GM18505 (cell line): Measurements from ENCODE around the gene DAB2.
"Not testable (repeated sequence)": the region's sequence is repeated elsewhere in the genome, so short reads cannot be mapped to it uniquely, and the experiment has no call there.

Experiments used
- ATAC-seq: cut with Tn5 transposase; IDR thresholded peaks from one replicate; pipeline ENCODE4 v1.9.1; 2021; ENCODE audit not compliant: unreplicated experiment
- POLR2A ChIP-seq: IDR thresholded peaks from 4 replicates; pipeline ENCODE4 v1.6.1; 2011; ENCODE audit warnings: borderline replicate concordance; ENCODE audit not compliant: insufficient read depth, insufficient read length; ENCODE audit errors: extremely low read depth

Gene DAB2

GRCh38 chr5:39353717-39354399, 70.9 kb downstream of the DAB2 start:
- no peak for ATAC-seq
- TF ChIP-seq POLR2A, result no peak

- no peak for TF ChIP-seq POLR2A
- ATAC-seq, result no peak
Measured at GRCh38 chr5:39352951-39353350, 71.8 kb downstream of the DAB2 start.

- ATAC-seq, result no peak
- no peak for TF ChIP-seq POLR2A
Measured at GRCh38 chr5:39352170-39352569, 72.6 kb downstream of the DAB2 start.

GRCh38 chr5:39349484-39349883, 75.3 kb downstream of the DAB2 start:
- no peak for TF ChIP-seq POLR2A
- ATAC-seq, result no peak

GRCh38 chr5:39342460-39342859, 82.3 kb downstream of the DAB2 start:
- no peak for ATAC-seq
- no peak for TF ChIP-seq POLR2A

GRCh38 chr5:39341896-39342295, 82.9 kb downstream of the DAB2 start:
- no peak for TF ChIP-seq POLR2A
- ATAC-seq, result no peak

- no peak for ATAC-seq
- TF ChIP-seq POLR2A, result no peak
Measured at GRCh38 chr5:39340506-39340905, 84.3 kb downstream of the DAB2 start.

GRCh38 chr5:39337252-39337915, 87.4 kb downstream of the DAB2 start:
- ATAC-seq, result no peak
- TF ChIP-seq POLR2A, result no peak

GRCh38 chr5:39334296-39334695, 90.5 kb downstream of the DAB2 start:
- ATAC-seq, result not testable (repeated sequence)

GRCh38 chr5:39333104-39333503, 91.7 kb downstream of the DAB2 start:
- no peak for TF ChIP-seq POLR2A
- ATAC-seq, result no peak

GRCh38 chr5:39331861-39332381, 92.9 kb downstream of the DAB2 start:
- no peak for TF ChIP-seq POLR2A
- ATAC-seq, result no peak

- ATAC-seq, result no peak
- no peak for TF ChIP-seq POLR2A
Measured at GRCh38 chr5:39328731-39329130, 96.0 kb downstream of the DAB2 start.

GRCh38 chr5:39323542-39323941, 101.2 kb downstream of the DAB2 start:
- no peak for ATAC-seq
- no peak for TF ChIP-seq POLR2A
